Mesendoderm (in vitro differentiated cells): ENCODE measurements around the gene CD5L.
A peak's percentile ranks its signal among the peaks of the same experiment; 100 is the strongest.

Experiments used
- DNase-seq: peaks from one replicate; pipeline ENCODE4 v3.0.0; 2013
- H2AK5ac ChIP-seq: 2 replicates; pipeline ENCODE4 v1.6.1; 2013; ENCODE audit warnings: low read length, inconsistent platforms
- H2BK120ac ChIP-seq: 2 replicates; pipeline ENCODE4 v1.6.1; 2013; ENCODE audit warnings: low read depth, mild to moderate bottlenecking, low read length, moderate library complexity, mixed read lengths
- H2BK15ac ChIP-seq: replicated peaks from 2 replicates; pipeline ENCODE4 v1.6.1; 2013; ENCODE audit warnings: low read depth, mild to moderate bottlenecking, moderate library complexity
- H2BK5ac ChIP-seq: 2 replicates; pipeline ENCODE4 v1.6.1; 2013; ENCODE audit warnings: low read length, inconsistent platforms
- H3K18ac ChIP-seq: 2 replicates; pipeline ENCODE4 v1.6.1; 2013; ENCODE audit warnings: mild to moderate bottlenecking, low read length, mixed read lengths
- H3K23ac ChIP-seq: one replicate; pipeline ENCODE4 v1.6.1; 2013; ENCODE audit warnings: low read length
- H3K27ac ChIP-seq: 2 replicates; pipeline ENCODE4 v1.5.1; 2013; ENCODE audit warnings: low read depth, mild to moderate bottlenecking, inconsistent platforms, low read length, moderate library complexity
- H3K27me3 ChIP-seq: 2 replicates; pipeline ENCODE4 v1.6.1; 2013; ENCODE audit warnings: low read length, control low read depth, mild to moderate bottlenecking, inconsistent platforms; ENCODE audit not compliant: insufficient read depth, poor library complexity
- H3K36me3 ChIP-seq: 2 replicates; pipeline ENCODE4 v1.6.1; 2013; ENCODE audit warnings: low read length, inconsistent platforms; ENCODE audit not compliant: control insufficient read depth, insufficient read depth
- H3K4ac ChIP-seq: one replicate; pipeline ENCODE4 v1.6.1; 2013; ENCODE audit warnings: low read depth, mild to moderate bottlenecking, low read length, moderate library complexity
- H3K4me1 ChIP-seq: 2 replicates; pipeline ENCODE4 v1.6.1; 2013; ENCODE audit warnings: low read depth, low read length, inconsistent platforms; ENCODE audit not compliant: control insufficient read depth
- H3K4me2 ChIP-seq: 2 replicates; pipeline ENCODE4 v1.6.1; 2013; ENCODE audit warnings: low read length
- H3K4me3 ChIP-seq: 2 replicates; pipeline ENCODE4 v1.5.1; 2013; ENCODE audit warnings: mild to moderate bottlenecking, low read length
- H3K56ac ChIP-seq: one replicate; pipeline ENCODE4 v1.6.1; 2013; ENCODE audit warnings: low read length
- H3K79me1 ChIP-seq: 2 replicates; pipeline ENCODE4 v1.6.1; 2013; ENCODE audit warnings: low read length, inconsistent platforms
- H3K79me2 ChIP-seq: 2 replicates; pipeline ENCODE4 v1.6.1; 2013; ENCODE audit warnings: mild to moderate bottlenecking, low read length; ENCODE audit not compliant: control insufficient read depth, insufficient read depth
- H3K9ac ChIP-seq: 2 replicates; pipeline ENCODE4 v1.6.1; 2013; ENCODE audit warnings: low read length, inconsistent platforms
- H4K5ac ChIP-seq: one replicate; pipeline ENCODE4 v1.6.1; 2013; ENCODE audit warnings: low read length
- H4K8ac ChIP-seq: one replicate; pipeline ENCODE4 v1.6.1; 2013; ENCODE audit warnings: low read depth, mild to moderate bottlenecking, control low read depth, low read length, moderate library complexity
- WGBS: extraction: QIAGEN DNeasy Blood & Tissue Kit; methylation state at CpG from one replicate; pipeline ENCODE4 v1.1.7; 2013; ENCODE audit warnings: low lambda C conversion rate, missing lambda C conversion rate; ENCODE audit not compliant: insufficient coverage; ENCODE audit errors: extremely low coverage; 5-methylcytosine and 5-hydroxymethylcytosine counted together

CD5L gene

GRCh38 chr1:157842939-157843338 is 1.3 kb upstream of the CD5L start:
- no peak overlapping the region for H3K4ac ChIP-seq
- H3K56ac ChIP-seq: no peak overlapping the region
- H3K23ac ChIP-seq: no peak overlapping the region
- H3K18ac ChIP-seq: no peak overlapping the region
- no peak overlapping the region for H3K27ac ChIP-seq
- H3K4me3 ChIP-seq: no peak overlapping the region
- no CpG with 5 or more reads among the region's 1 CpG for WGBS
- H3K9ac ChIP-seq: no peak overlapping the region
- H3K79me1 ChIP-seq: no peaks in the 10 kb centered on the region
- no peak for DNase-seq
- H2BK15ac ChIP-seq: no peak overlapping the region
- H2BK120ac ChIP-seq: no peak overlapping the region
- H3K27me3 ChIP-seq: no peaks in the 10 kb centered on the region
- H4K5ac ChIP-seq: no peak overlapping the region
- no peaks in the 10 kb centered on the region for H3K4me1 ChIP-seq
- H4K8ac ChIP-seq: no peak overlapping the region
- H3K36me3 ChIP-seq: no peaks in the 10 kb centered on the region
- no peak overlapping the region for H2AK5ac ChIP-seq
- H2BK5ac ChIP-seq: no peak overlapping the region
- H3K4me2 ChIP-seq: no peak overlapping the region
- no peaks in the 10 kb centered on the region for H3K79me2 ChIP-seq

- H2BK5ac ChIP-seq: no peak overlapping the region
- no peak overlapping the region for H3K27ac ChIP-seq
- no peaks in the 10 kb centered on the region for H3K4me1 ChIP-seq
- no peak overlapping the region for H3K4ac ChIP-seq
- H3K56ac ChIP-seq: no peak overlapping the region
- H3K27me3 ChIP-seq: no peaks in the 10 kb centered on the region
- no peak overlapping the region for H2BK15ac ChIP-seq
- H3K4me3 ChIP-seq: no peak overlapping the region
- H3K4me2 ChIP-seq: no peak overlapping the region
- no peak overlapping the region for H3K9ac ChIP-seq
- no peak overlapping the region for H4K8ac ChIP-seq
- H3K79me2 ChIP-seq: no peaks in the 10 kb centered on the region
- H3K79me1 ChIP-seq: no peaks in the 10 kb centered on the region
- no peak overlapping the region for H2AK5ac ChIP-seq
- no peak overlapping the region for H4K5ac ChIP-seq
- H3K23ac ChIP-seq: no peak overlapping the region
- no peak overlapping the region for H3K18ac ChIP-seq
- no peak for DNase-seq
- no peaks in the 10 kb centered on the region for H3K36me3 ChIP-seq
- H2BK120ac ChIP-seq: no peak overlapping the region
These were observed 2.6 kb downstream of the CD5L start for GRCh38 chr1:157838966-157839365.

- Histone ChIP-seq H3K23ac (no peak overlapping the region), H3K18ac (no peak overlapping the region), H3K27ac (no peak overlapping the region), H3K4me1 (no peaks in the 10 kb centered on the region), H4K5ac (no peak overlapping the region), H3K4me2 (no peak overlapping the region), H3K4me3 (no peak overlapping the region), H2AK5ac (no peak overlapping the region), H2BK15ac (no peak overlapping the region), H3K9ac (no peak overlapping the region), H4K8ac (no peak overlapping the region), H3K56ac (no peak overlapping the region), H2BK120ac (no peak overlapping the region), H3K79me2 (no peaks in the 10 kb centered on the region), H3K36me3 (no peaks in the 10 kb centered on the region), H2BK5ac (no peak overlapping the region), H3K79me1 (no peaks in the 10 kb centered on the region), H3K27me3 (no peaks in the 10 kb centered on the region), H3K4ac (no peak overlapping the region)
- DNase-seq: no peak
- WGBS: no CpG with 5 or more reads among the region's 12 CpGs
These were observed 7.2 kb downstream of the CD5L start for GRCh38 chr1:157834430-157834829.

GRCh38 chr1:157833145-157833544 is 8.5 kb downstream of the CD5L start:
- H3K4me3 ChIP-seq: no peak overlapping the region
- WGBS: no CpG with 5 or more reads among the region's 6 CpGs
- no peak overlapping the region for H3K4me2 ChIP-seq
- no peak overlapping the region for H4K5ac ChIP-seq
- no peaks in the 10 kb centered on the region for H3K79me1 ChIP-seq
- no peak overlapping the region for H2BK120ac ChIP-seq
- H3K9ac ChIP-seq: no peak overlapping the region
- H3K79me2 ChIP-seq: no peaks in the 10 kb centered on the region
- H3K27ac ChIP-seq: no peak overlapping the region
- no peak for DNase-seq
- no peak overlapping the region for H2BK15ac ChIP-seq
- no peak overlapping the region for H3K56ac ChIP-seq
- H3K27me3 ChIP-seq: no peaks in the 10 kb centered on the region
- no peak overlapping the region for H2AK5ac ChIP-seq
- H3K4ac ChIP-seq: no peak overlapping the region
- H3K36me3 ChIP-seq: no peaks in the 10 kb centered on the region
- H3K23ac ChIP-seq: no peak overlapping the region
- H3K4me1 ChIP-seq: no peaks in the 10 kb centered on the region
- no peak overlapping the region for H3K18ac ChIP-seq
- H2BK5ac ChIP-seq: no peak overlapping the region
- no peak overlapping the region for H4K8ac ChIP-seq

- H4K5ac ChIP-seq: no peak overlapping the region
- no CpG with 5 or more reads among the region's 4 CpGs for WGBS
- no peaks in the 10 kb centered on the region for H3K36me3 ChIP-seq
- no peak overlapping the region for H4K8ac ChIP-seq
- H3K79me1 ChIP-seq: no peaks in the 10 kb centered on the region
- H3K4me1 ChIP-seq: no peaks in the 10 kb centered on the region
- no peak overlapping the region for H3K18ac ChIP-seq
- no peak overlapping the region for H2AK5ac ChIP-seq
- H3K4me2 ChIP-seq: no peak overlapping the region
- H3K4ac ChIP-seq: no peak overlapping the region
- DNase-seq: peak; percentile 10
- no peak overlapping the region for H2BK15ac ChIP-seq
- H3K56ac ChIP-seq: no peak overlapping the region
- no peaks in the 10 kb centered on the region for H3K27me3 ChIP-seq
- no peak overlapping the region for H3K23ac ChIP-seq
- H3K9ac ChIP-seq: no peak overlapping the region
- no peak overlapping the region for H3K27ac ChIP-seq
- H3K79me2 ChIP-seq: no peaks in the 10 kb centered on the region
- H2BK120ac ChIP-seq: no peak overlapping the region
- H3K4me3 ChIP-seq: no peak overlapping the region
- H2BK5ac ChIP-seq: no peak overlapping the region
These were observed 9.5 kb downstream of the CD5L start for GRCh38 chr1:157831968-157832626.

GRCh38 chr1:157830887-157831286 is 10.7 kb downstream of the CD5L start:
- Histone ChIP-seq H2BK120ac (no peak overlapping the region), H3K4me2 (no peak overlapping the region), H3K4me3 (no peak overlapping the region), H3K18ac (no peak overlapping the region), H3K9ac (no peak overlapping the region), H3K56ac (no peak overlapping the region), H3K79me2 (no peaks in the 10 kb centered on the region), H2BK15ac (no peak overlapping the region), H2BK5ac (no peak overlapping the region), H3K27ac (no peak overlapping the region), H3K27me3 (no peaks in the 10 kb centered on the region), H3K4ac (no peak overlapping the region), H3K36me3 (no peaks in the 10 kb centered on the region), H3K23ac (no peak overlapping the region), H4K8ac (no peak overlapping the region), H4K5ac (no peak overlapping the region), H3K79me1 (no peaks in the 10 kb centered on the region), H3K4me1 (no peaks in the 10 kb centered on the region), H2AK5ac (no peak overlapping the region)
- no peak for DNase-seq
- WGBS: no CpG with 5 or more reads among the region's 2 CpGs
